Esophagus squamous epithelium (tissue), 5 donors: ENCODE measurements around the gene BIN1. TPM values are rescaled to one million over a fixed set of nuclear protein-coding genes. Genes with fewer than 3 reads are reported as not detected.
A peak's percentile ranks its signal among the peaks of the same experiment; 100 is the strongest.

Source experiments
- DNase-seq: peaks from one replicate; lab custom pipeline; 2025; lab: John Stamatoyannopoulos, UW
- H3K27ac ChIP-seq, 4 donors: fragments of 200-600 bp; sonication (generic); one replicate each; pipeline ENCODE4 v1.5.1; 2016 to 2019; ENCODE audit warnings: mild to moderate bottlenecking in 1 of 4
- H3K27me3 ChIP-seq, 4 donors: fragments of 200-600 bp; sonication (generic); 1 replicate in 3 of 4; 2 replicates in 1 of 4; pipeline versions ENCODE4 v1.5.1 to v1.6.0; 2017 to 2021; ENCODE audit warnings: antibody characterized with exemption in 1 of 4
- H3K36me3 ChIP-seq, 3 donors: fragments of 200-600 bp; sonication (generic); one replicate each; pipeline ENCODE4 v1.5.1; 2016 to 2019
- H3K4me1 ChIP-seq, 3 donors: fragments of 200-600 bp; sonication (generic); one replicate each; pipeline ENCODE4 v1.5.1; 2017 to 2019
- H3K4me3 ChIP-seq, 4 donors: fragments of 200-600 bp; sonication (generic); 1 replicate in 3 of 4; 2 replicates in 1 of 4; pipeline ENCODE4 v1.5.1; 2016 to 2019; ENCODE audit warnings: mild to moderate bottlenecking in 2 of 4, moderate library complexity in 1 of 4
- H3K9me3 ChIP-seq, 3 donors: fragments of 200-600 bp; sonication (generic); one replicate each; pipeline ENCODE4 v1.5.1; 2016 to 2019
- CTCF ChIP-seq, 6 experiments: fragments of 450-650 bp in 4 of 6; fragments of 200-600 bp in 2 of 6; sonication (generic) in 2 of 6; IDR thresholded peaks; one replicate each; pipeline ENCODE4 v1.5.1; 2016 to 2019; ENCODE audit warnings: antibody characterized with exemption in 6 of 6, mild to moderate bottlenecking in 4 of 6, moderate library complexity in 4 of 6
- POLR2A ChIP-seq, 4 donors: fragments of 450-650 bp; IDR thresholded peaks; one replicate each; pipeline ENCODE4 v1.6.1; 2017; ENCODE audit warnings: antibody characterized with exemption in 4 of 4, mild to moderate bottlenecking in 4 of 4, moderate library complexity in 3 of 4
- WGBS, 2 donors: methylation state at CpG; one replicate each; pipeline ENCODE4 v1.1.5; 2018; 5-methylcytosine and 5-hydroxymethylcytosine counted together
- intact Hi-C: fragments of 100-400 bp; cut with DNase I; formaldehyde crosslinking; loops from one replicate; pipeline ENCODE4 v1.15.0; 2022
- total RNA-seq, 4 donors: library from RNA; depleted of rRNA; stranded (reverse); fragments of >200 nt; gene quantifications; one replicate each; pipeline ENCODE4 v1.1.0, GENCODE V29; 2016
- donor health status: DM: yes; HTN: yes; CAD: no.

BIN1 gene
- total RNA-seq, 4 donors from 2014 or later: 10.8 to 23.3 (median 15.5) TPM

DNA sequence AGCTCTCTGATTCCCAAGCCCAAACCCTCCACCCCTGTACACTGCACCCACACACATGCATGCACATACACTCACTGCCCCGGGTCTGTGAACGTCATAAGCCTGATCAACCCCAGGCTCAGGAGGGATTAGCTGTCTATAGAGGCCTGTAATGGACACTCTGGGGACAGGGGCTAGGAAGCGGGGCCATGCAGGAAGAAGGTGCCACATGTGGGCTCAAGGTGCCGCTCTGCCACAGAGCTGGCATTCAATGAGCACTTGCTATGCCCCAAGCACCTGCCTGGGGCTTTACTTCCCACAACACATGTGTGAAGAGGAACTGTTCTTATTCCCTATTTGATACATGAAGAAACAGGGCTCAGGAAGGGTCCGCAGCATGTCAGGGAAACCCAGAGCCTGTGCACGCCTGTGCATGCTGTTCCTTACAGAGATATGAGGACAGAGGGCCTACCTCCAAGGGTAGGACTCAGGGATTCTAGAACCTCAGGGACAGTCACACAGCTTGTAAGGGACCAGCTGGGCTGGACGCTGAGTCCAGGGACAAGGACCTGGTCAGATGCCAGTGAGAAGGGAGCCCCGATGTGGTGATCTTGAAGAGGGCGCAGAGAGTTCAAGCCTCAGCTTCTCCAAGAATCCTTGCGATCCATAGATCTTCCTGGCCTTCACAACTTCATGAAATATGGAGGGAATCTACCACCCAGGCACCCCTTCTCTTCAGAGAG lies 5.0 kb downstream of the BIN1 start:
- Histone ChIP-seq H3K36me3 (no peaks in the 10 kb centered on the region), H3K4me3 (no peak overlapping the region), H3K27me3 (peaks cover 0 to 11% (median 0%) of the 10 kb centered on the region in 4 donors), H3K27ac (peak overlapping the region in 1 of 4 donors; percentile 77), H3K4me1 (peaks cover 0 to 86% (median 28%) of the 10 kb centered on the region in 3 donors), H3K9me3 (no peaks in the 10 kb centered on the region)
- TF ChIP-seq CTCF (IDR thresholded peaks at IDR 0.05) (no peak), POLR2A (IDR thresholded peaks at IDR 0.05) (no peak)
- DNase-seq: no peak
- WGBS, 2 donors: 75 to 86% methylated on average over 5 to 7 of the region's 10 CpGs
- intact Hi-C loops: no loop called here

DNA sequence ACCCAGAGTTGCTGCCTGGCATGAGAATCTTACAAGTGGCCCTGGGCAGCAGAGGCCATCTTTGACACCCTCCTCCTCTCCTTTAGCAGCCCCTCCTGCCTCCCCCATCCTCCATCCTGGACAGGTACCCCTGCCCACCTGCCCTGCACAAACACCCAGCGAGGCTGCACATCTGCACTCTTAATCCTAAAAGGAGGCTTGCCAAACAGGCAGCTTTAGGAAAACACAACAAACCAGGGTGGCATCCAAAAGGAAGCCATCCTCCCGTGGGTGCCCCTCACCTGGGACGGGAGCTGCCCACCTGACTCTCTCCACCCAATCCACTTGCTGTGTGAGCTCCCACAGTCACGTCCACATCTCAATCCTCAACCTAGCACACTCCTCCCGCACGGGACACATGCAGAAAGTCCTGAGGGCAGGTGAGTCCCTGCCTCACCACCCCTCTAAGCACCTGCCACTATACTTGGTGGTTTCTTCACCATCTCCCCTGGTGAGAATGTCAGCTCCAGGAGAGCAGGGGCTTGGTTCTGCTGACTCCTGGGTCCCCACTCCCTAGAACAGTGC lies 5.8 kb downstream of the BIN1 start:
- DNase-seq: no peak
- no peaks in the 10 kb centered on the region for H3K9me3 ChIP-seq
- peaks cover 0 to 87% (median 36%) of the 10 kb centered on the region in 3 donors for H3K4me1 ChIP-seq
- H3K36me3 ChIP-seq: no peaks in the 10 kb centered on the region
- no peak overlapping the region for H3K4me3 ChIP-seq
- H3K27me3 ChIP-seq: peaks cover 0 to 8% (median 0%) of the 10 kb centered on the region in 4 donors
- intact Hi-C loops: no loop called here
- TF ChIP-seq POLR2A (IDR thresholded peaks at IDR 0.05): no peak
- TF ChIP-seq CTCF (IDR thresholded peaks at IDR 0.05): no peak
- peak overlapping the region in 2 of 4 donors; percentile 36 to 58 for H3K27ac ChIP-seq
- WGBS, 2 donors: 78 to 84% methylated on average over 3 to 5 of the region's 6 CpGs

- H3K27ac ChIP-seq: peak overlapping the region in 2 of 4 donors; percentile 36 to 58
- peaks cover 0 to under 1% (median 0%) of the 10 kb centered on the region in 4 donors for H3K27me3 ChIP-seq
- DNase-seq: no peak
- no peak for TF ChIP-seq POLR2A (IDR thresholded peaks at IDR 0.05)
- no peak for TF ChIP-seq CTCF (IDR thresholded peaks at IDR 0.05)
- H3K4me1 ChIP-seq: peaks cover 0 to 87% (median 31%) of the 10 kb centered on the region in 3 donors
- H3K36me3 ChIP-seq: no peaks in the 10 kb centered on the region
- intact Hi-C loops: no loop called here
- 65 to 72% methylated on average over 12 to 15 of the region's 15 CpGs for WGBS, 2 donors
- H3K4me3 ChIP-seq: no peak overlapping the region
- H3K9me3 ChIP-seq: no peaks in the 10 kb centered on the region
These were observed 6.5 kb downstream of the BIN1 start for GRCh38 chr2:127100251-127101047.

DNA sequence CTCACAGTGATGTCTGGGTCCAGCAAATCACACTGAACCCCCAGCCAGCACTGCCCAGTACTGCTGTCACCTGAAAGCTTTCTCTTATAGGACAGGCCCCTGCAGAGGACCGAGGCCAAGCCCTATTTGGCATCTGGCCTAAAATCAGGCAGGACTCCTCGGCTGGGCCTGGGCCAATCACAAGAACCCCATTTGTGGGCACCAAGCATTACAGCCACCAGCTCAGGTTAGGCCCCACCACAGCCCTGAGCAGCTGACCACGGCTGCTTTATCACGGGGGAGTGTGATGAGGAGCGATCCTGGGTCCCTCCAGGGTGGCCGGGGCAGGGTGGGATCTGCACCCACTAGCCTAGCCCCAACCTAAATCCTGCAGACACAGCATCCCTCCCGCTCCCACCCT lies 8.2 kb downstream of the BIN1 start:
- 80% methylated on average over 3 of the region's 7 CpGs; no CpG with 5 or more reads in 1 of the 2 donors for WGBS, 2 donors
- Histone ChIP-seq H3K27me3 (no peaks in the 10 kb centered on the region), H3K4me1 (peaks cover 0 to 87% (median 36%) of the 10 kb centered on the region in 3 donors), H3K36me3 (no peaks in the 10 kb centered on the region), H3K27ac (no peak overlapping the region), H3K4me3 (no peak overlapping the region), H3K9me3 (no peaks in the 10 kb centered on the region)
- intact Hi-C loops: no loop called here
- DNase-seq: no peak
- TF ChIP-seq CTCF (IDR thresholded peaks at IDR 0.05): no peak
- TF ChIP-seq POLR2A (IDR thresholded peaks at IDR 0.05): no peak
